HFF-Myc (cell line): ENCODE measurements around the gene KRT27.

Experiments
- DNase-seq: peaks from one replicate; pipeline ENCODE4 v3.0.0-alpha.2; 2011; ENCODE audit warnings: low read depth; ENCODE audit errors: extremely low read depth
- H3K4me3 ChIP-seq: replicated peaks from 2 replicates; pipeline ENCODE4 v1.5.1; 2011; ENCODE audit warnings: low read depth, mild to moderate bottlenecking, control low read depth, low read length
- CTCF ChIP-seq: IDR thresholded peaks from 2 replicates; pipeline ENCODE4 v1.5.1; 2012; ENCODE audit warnings: mild to moderate bottlenecking, low read depth, low read length, control low read depth; ENCODE audit errors: missing control alignments

Gene KRT27

GRCh38 chr17:40782450-40782849 is at the start of gene KRT27:
TSS of gene KRT27 (minus strand) at chr17:40782550. CDS start at chr17:40782493, 57 bp downstream.
- no peak for TF ChIP-seq CTCF
- no peak for DNase-seq
- no peak within 1 kb of the TSS for H3K4me3 ChIP-seq

- TF ChIP-seq CTCF = no peak
- H3K4me3 ChIP-seq = no peak overlapping the region
- no peak for DNase-seq
Observed at GRCh38 chr17:40830085-40830776, 47.9 kb upstream of the KRT27 start.

DNA sequence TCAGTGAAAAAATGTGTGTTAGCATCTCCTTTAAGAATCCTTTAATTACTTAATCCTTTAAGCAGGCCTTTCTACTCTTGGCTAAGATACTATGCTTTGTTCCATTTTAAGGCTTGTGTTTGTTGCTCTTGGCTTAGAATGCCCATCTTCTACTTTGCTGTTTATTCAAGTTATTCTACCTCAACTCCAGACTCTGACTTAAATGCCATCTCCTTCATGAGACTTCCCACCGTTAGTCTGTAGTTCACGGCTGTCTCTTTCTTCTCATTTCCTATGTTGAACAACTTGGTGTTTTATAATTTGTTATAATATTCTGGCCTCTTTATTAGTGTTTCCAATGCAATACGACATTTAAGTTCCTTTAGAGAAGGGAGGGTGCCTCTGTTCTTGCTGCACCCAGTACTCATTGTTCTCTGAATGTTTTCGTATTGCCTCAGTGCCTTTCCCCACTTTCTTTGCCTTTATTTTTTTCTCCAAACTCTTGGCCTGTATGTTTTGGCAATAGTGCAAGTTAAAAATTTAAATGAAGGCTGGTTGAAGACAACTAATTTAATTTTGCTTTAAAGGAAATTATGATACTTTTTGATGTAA is 46.2 kb upstream of the KRT27 start:
- no peak overlapping the region for H3K4me3 ChIP-seq
- DNase-seq = no peak
- TF ChIP-seq CTCF = no peak

DNA sequence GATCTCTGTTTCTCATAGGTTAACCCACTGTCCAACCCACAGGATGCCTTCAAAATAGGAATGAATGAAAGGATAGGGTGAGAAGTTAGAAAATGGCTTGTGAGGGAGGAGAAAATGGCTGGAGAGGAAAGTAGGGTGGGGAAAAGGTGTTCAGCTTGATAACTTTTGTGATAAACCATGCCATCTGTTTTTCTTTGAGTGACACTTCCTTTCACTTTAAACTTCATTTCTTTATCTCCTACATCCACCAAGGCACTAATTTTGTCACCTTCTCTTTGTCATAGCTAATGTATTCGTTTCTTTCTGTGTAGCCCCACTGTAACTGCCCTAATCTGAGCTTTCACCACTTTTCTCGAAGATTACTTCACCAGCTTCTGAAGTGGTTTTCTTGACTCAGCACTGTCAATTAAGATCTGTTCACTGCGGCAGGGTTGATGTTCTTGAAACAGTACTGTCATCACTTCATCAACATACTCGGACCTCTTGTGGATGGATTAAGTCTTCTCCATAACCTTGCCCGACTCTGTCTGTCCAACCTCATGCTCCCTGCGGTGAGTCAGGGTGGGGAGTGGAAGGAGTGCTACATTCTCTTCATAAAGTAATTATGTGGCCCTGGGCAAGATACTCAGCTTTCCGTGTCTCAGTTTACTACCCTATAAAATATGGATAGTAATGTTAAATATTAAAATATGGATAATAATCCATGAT is 45.5 kb upstream of the KRT27 start:
- no peak for DNase-seq
- H3K4me3 ChIP-seq = no peak overlapping the region
- no peak for TF ChIP-seq CTCF

GRCh38 chr17:40825599-40825998 is 43.2 kb upstream of the KRT27 start:
- DNase-seq = no peak
- no peak overlapping the region for H3K4me3 ChIP-seq
- TF ChIP-seq CTCF = no peak

DNA sequence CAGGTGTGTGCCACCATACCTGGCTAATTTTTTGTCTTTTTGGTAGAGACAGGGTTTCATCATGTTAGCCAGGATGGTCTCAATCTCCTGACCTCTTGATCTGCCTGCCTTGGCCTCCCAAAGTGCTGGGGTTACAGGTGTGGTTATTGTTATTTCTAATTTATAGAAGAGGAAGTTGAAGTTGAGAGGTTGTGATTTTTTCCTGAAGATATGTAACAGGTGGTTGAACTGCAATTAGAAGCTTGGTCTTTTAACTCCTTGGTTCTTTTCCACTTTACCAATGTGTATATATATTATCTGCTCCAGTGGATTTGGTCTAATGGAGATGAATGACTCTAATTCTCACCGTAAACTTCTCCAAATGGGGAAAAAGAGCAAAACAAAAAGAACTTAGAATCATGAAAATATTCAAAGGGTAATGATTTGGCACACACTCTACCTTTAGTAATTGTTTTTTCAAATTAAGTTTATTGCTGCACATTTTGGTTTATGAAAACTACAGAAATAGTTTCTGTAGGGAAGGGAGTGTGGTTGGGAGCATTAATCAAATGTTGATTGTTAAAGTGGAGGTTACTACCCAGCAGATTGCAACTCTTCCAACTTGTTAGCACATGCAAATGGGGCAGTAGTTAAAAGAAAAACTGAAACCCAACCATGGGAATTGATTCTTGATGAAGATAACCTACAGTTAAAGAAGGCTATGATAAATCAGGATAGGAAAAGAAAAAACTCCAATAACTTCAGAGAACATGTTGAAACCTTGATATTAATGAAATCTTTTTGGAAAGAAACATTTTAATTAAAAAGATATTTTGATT is 41.9 kb upstream of the KRT27 start:
- H3K4me3 ChIP-seq = no peak overlapping the region
- no peak for TF ChIP-seq CTCF
- DNase-seq = no peak
